Measurements from ENCODE around the gene GNG14.
"Not testable (repeated sequence)": the region's sequence is repeated elsewhere in the genome, so short reads cannot be mapped to it uniquely, and the experiment has no call there.

Gene GNG14

GRCh38 chr19:12694641-12695040, 6.8 kb downstream of the GNG14 start:
- Histone ChIP-seq H3K27ac (no peak overlapping the region), H3K4me3 (no peak overlapping the region)

GRCh38 chr19:12695096-12695495, 7.3 kb downstream of the GNG14 start:
- Histone ChIP-seq H3K4me3 (no peak overlapping the region), H3K27ac (peak overlapping the region in 1 of 21 experiments; percentile 87)

GRCh38 chr19:12695514-12695913, 7.7 kb downstream of the GNG14 start:
- Histone ChIP-seq H3K4me3 (peak overlapping the region; percentile 62 to 99 (median 84)), H3K27ac (peak overlapping the region in 9 of 21 experiments; percentile 60 to 90 (median 86))

- H3K4me3 ChIP-seq, result peak overlapping the region; percentile 62 to 99 (median 84)
- peak overlapping the region in 18 of 21 experiments; percentile 20 to 90 (median 84) for H3K27ac ChIP-seq
Observed at GRCh38 chr19:12695997-12696365, 8.2 kb downstream of the GNG14 start.

GRCh38 chr19:12696366-12697335, 8.9 kb downstream of the GNG14 start, which contains the start of gene FBXW9:
FBXW9 (minus strand) TSS chr19:12696631; CDS start chr19:12696581, 50 bp downstream.
- peak within 1 kb of the TSS in 20 of 21 experiments; percentile 20 to 90 (median 82) for H3K27ac ChIP-seq
- peak within 1 kb of the TSS; percentile 62 to 99 (median 84) for H3K4me3 ChIP-seq

GRCh38 chr19:12697425-12697824, 9.6 kb downstream of the GNG14 start:
- Histone ChIP-seq H3K4me3 (peak overlapping the region in 1 of 7 experiments; percentile 99), H3K27ac (peak overlapping the region in 1 of 21 experiments; percentile 87)

GRCh38 chr19:12698138-12698537, 10.3 kb downstream of the GNG14 start:
- H3K27ac ChIP-seq, result no peak overlapping the region
- H3K4me3 ChIP-seq, result no peak overlapping the region

- Histone ChIP-seq H3K27ac (no peak overlapping the region), H3K4me3 (no peak overlapping the region)
Observed at GRCh38 chr19:12701596-12702282, 13.9 kb downstream of the GNG14 start.

- H3K4me3 ChIP-seq, result no peak overlapping the region
- H3K27ac ChIP-seq, result no peak overlapping the region
Observed at GRCh38 chr19:12703046-12703445, 15.2 kb downstream of the GNG14 start.

- Histone ChIP-seq H3K4me3 (no peak overlapping the region), H3K27ac (no peak overlapping the region)
Observed at GRCh38 chr19:12705169-12705568, 17.4 kb downstream of the GNG14 start.

- Histone ChIP-seq H3K4me3 (no peak overlapping the region), H3K27ac (no peak overlapping the region)
Observed at GRCh38 chr19:12705654-12706331, 18.0 kb downstream of the GNG14 start.

GRCh38 chr19:12706332-12706718, 18.5 kb downstream of the GNG14 start:
- H3K27ac ChIP-seq, result no peak overlapping the region

GRCh38 chr19:12708641-12709040, 20.8 kb downstream of the GNG14 start:
- H3K4me3 ChIP-seq, result no peak overlapping the region
- H3K27ac ChIP-seq, result no peak overlapping the region

More at GRCh38 chr19:12706332-12706718, 18.5 kb downstream of the GNG14 start:
- no peak overlapping the region for H3K4me3 ChIP-seq

GRCh38 chr19:12711187-12711586, 23.4 kb downstream of the GNG14 start:
- H3K27ac ChIP-seq, result no peak overlapping the region
- H3K4me3 ChIP-seq, result no peak overlapping the region

- not testable (repeated sequence) for H3K27ac ChIP-seq, H3K4me3 ChIP-seq
Observed at GRCh38 chr19:12712077-12712476, 24.3 kb downstream of the GNG14 start.

GRCh38 chr19:12713304-12713703, 25.5 kb downstream of the GNG14 start:
- not testable (repeated sequence) for H3K27ac ChIP-seq

GRCh38 chr19:12715102-12715501, 27.3 kb downstream of the GNG14 start:
- Histone ChIP-seq H3K27ac (no peak overlapping the region), H3K4me3 (no peak overlapping the region)

More at GRCh38 chr19:12713304-12713703, 25.5 kb downstream of the GNG14 start:
- not testable (repeated sequence) for H3K4me3 ChIP-seq

- Histone ChIP-seq H3K4me3 (no peak overlapping the region), H3K27ac (no peak overlapping the region)
Observed at GRCh38 chr19:12715929-12716328, 28.1 kb downstream of the GNG14 start.

- peak overlapping the region in 15 of 21 experiments; percentile 92 to 98 (median 97) for H3K27ac ChIP-seq
- peak overlapping the region; percentile 70 to 94 (median 81) for H3K4me3 ChIP-seq
Observed at GRCh38 chr19:12720296-12720695, 32.5 kb downstream of the GNG14 start.

Data from skin epidermis (tissue), 12 donors.